ENCODE results near the gene GLB1L3.

GLB1L3 gene

GRCh38 chr11:134332782-134333181 lies 56.6 kb downstream of the GLB1L3 start:
- Histone ChIP-seq H3K4me3 (ENCODE audit: insufficient read depth, low read length, poor library complexity, severe bottlenecking) (no peak overlapping the region), H3K9me2 (replicated peaks; ENCODE audit: insufficient read depth, low read length) (no peaks in the 10 kb centered on the region), H3K9ac (ENCODE audit: low read length) (no peak overlapping the region)

DNA sequence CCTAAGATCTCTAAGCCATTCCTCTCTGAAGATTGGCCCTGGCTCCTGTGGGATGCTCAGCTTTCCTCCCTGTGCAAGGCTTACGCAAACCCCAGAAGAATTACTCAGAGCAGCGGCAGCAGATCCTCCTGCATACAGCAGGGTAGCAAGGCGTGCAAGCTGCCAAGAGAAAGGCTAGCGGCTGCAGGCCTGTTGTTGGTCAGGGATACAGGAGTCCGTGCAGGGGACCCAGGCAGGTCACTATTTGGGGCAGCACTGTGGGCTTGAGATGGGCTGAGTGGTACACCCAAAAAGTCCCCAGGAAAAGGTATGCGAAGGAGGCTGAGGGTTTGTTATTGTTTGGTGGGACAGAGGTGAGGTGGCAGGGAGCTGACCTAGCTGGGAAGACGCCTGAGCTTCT lies 57.1 kb downstream of the GLB1L3 start:
- Histone ChIP-seq H3K4me3 (ENCODE audit: insufficient read depth, low read length, poor library complexity, severe bottlenecking) (no peak overlapping the region), H3K9ac (ENCODE audit: low read length) (no peak overlapping the region), H2AFZ (ENCODE audit: low read depth, low read length, severe bottlenecking) (no peak overlapping the region), H3K27me3 (ENCODE audit: low read length) (no peaks in the 10 kb centered on the region), H3K9me3 (ENCODE audit: insufficient read depth, low read length) (no peaks in the 10 kb centered on the region), H3K79me2 (ENCODE audit: insufficient read depth, low read length) (no peaks in the 10 kb centered on the region), H3F3A (ENCODE audit: insufficient read depth) (no peaks in the 10 kb centered on the region), H3K9me2 (replicated peaks; ENCODE audit: insufficient read depth, low read length) (no peaks in the 10 kb centered on the region), H4K20me1 (ENCODE audit: low read depth, low read length) (no peaks in the 10 kb centered on the region), H3K4me2 (ENCODE audit: low read depth, low read length, poor library complexity, severe bottlenecking) (no peak overlapping the region), H3K27ac (ENCODE audit: low read depth, low read length) (no peak overlapping the region), H3K36me3 (ENCODE audit: low read length) (no peaks in the 10 kb centered on the region)
- TF ChIP-seq EZH2phosphoT487 (conservative IDR thresholded peaks at IDR 0.05; ENCODE audit: low read length), result no peak
- no peak for TF ChIP-seq CTCF (IDR thresholded peaks at IDR 0.05; ENCODE audit: insufficient read depth, low read length, poor library complexity, severe bottlenecking)

More at GRCh38 chr11:134332782-134333181, 56.6 kb downstream of the GLB1L3 start:
- Histone ChIP-seq H2AFZ (ENCODE audit: low read depth, low read length, severe bottlenecking) (no peak overlapping the region), H4K20me1 (ENCODE audit: low read depth, low read length) (no peaks in the 10 kb centered on the region), H3K9me3 (ENCODE audit: insufficient read depth, low read length) (no peaks in the 10 kb centered on the region), H3K27me3 (ENCODE audit: low read length) (no peaks in the 10 kb centered on the region), H3K36me3 (ENCODE audit: low read length) (no peaks in the 10 kb centered on the region), H3F3A (ENCODE audit: insufficient read depth) (no peaks in the 10 kb centered on the region), H3K4me2 (ENCODE audit: low read depth, low read length, poor library complexity, severe bottlenecking) (no peak overlapping the region), H3K27ac (ENCODE audit: low read depth, low read length) (no peak overlapping the region), H3K79me2 (ENCODE audit: insufficient read depth, low read length) (no peaks in the 10 kb centered on the region)
- no peak for TF ChIP-seq EZH2phosphoT487 (conservative IDR thresholded peaks at IDR 0.05; ENCODE audit: low read length)
- TF ChIP-seq CTCF (IDR thresholded peaks at IDR 0.05; ENCODE audit: insufficient read depth, low read length, poor library complexity, severe bottlenecking), result no peak

GRCh38 chr11:134333946-134334345 lies 57.8 kb downstream of the GLB1L3 start:
- Histone ChIP-seq H4K20me1 (ENCODE audit: low read depth, low read length) (no peaks in the 10 kb centered on the region), H3K9ac (ENCODE audit: low read length) (no peak overlapping the region), H3K79me2 (ENCODE audit: insufficient read depth, low read length) (no peaks in the 10 kb centered on the region), H3K27ac (ENCODE audit: low read depth, low read length) (no peak overlapping the region), H3K4me2 (ENCODE audit: low read depth, low read length, poor library complexity, severe bottlenecking) (no peak overlapping the region), H2AFZ (ENCODE audit: low read depth, low read length, severe bottlenecking) (no peak overlapping the region), H3K9me3 (ENCODE audit: insufficient read depth, low read length) (no peaks in the 10 kb centered on the region), H3K36me3 (ENCODE audit: low read length) (no peaks in the 10 kb centered on the region), H3K27me3 (ENCODE audit: low read length) (no peaks in the 10 kb centered on the region), H3K4me3 (ENCODE audit: insufficient read depth, low read length, poor library complexity, severe bottlenecking) (no peak overlapping the region), H3F3A (ENCODE audit: insufficient read depth) (no peaks in the 10 kb centered on the region), H3K9me2 (replicated peaks; ENCODE audit: insufficient read depth, low read length) (no peaks in the 10 kb centered on the region)
- no peak for TF ChIP-seq EZH2phosphoT487 (conservative IDR thresholded peaks at IDR 0.05; ENCODE audit: low read length)
- TF ChIP-seq CTCF (IDR thresholded peaks at IDR 0.05; ENCODE audit: insufficient read depth, low read length, poor library complexity, severe bottlenecking), result no peak
